ENCODE measurements around the gene PRKCE. TPM values are rescaled to one million over a fixed set of nuclear protein-coding genes. Genes with fewer than 3 reads are reported as not detected.
"Not testable (repeated sequence)": the region's sequence is repeated elsewhere in the genome, so short reads cannot be mapped to it uniquely, and the experiment has no call there.

The PRKCE gene
- total RNA-seq, 1 donor from 2014 or later: 46.5 TPM

DNA sequence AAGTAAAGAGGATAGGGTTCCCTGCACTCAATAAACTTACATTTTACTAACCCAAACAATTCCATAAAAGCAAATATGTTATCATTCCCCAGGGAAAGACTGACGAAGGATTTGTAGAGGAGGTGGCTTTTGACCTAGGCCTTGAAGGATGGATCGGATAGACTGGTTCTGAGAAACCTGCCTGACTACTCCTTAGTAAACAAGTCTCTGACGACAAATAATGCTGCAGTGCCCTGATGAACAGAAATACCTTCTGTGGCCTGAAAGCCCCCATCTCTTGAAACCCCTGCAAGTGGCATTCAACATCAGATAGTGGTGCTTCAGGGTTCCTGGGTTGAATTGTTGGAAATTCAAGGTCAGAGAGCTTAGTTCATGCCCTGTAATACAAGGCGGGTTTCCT is 19.2 kb downstream of the PRKCE start:
- no peak for DNase-seq

DNA sequence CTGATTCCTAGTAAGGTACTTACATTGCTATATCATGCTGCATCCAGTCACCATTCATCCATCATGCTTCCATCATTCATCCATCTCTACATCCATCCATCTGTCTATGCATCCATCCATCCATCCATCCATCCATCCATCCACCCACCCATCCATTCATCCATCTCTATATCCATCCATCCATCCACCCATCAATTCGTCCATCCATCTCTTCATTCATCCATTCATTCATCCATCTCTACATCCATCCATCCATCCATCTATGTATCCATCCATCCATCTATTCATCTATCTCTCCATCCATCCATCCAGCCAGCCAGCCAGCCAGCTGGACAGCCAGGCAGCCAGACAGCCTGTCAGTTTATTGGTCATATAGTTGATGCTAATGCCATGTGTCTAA is 20.7 kb downstream of the PRKCE start:
- no peak for DNase-seq

- DNase-seq: no peak
These were observed 22.8 kb downstream of the PRKCE start for GRCh38 chr2:45674035-45674816.

GRCh38 chr2:45675263-45675812 is 23.9 kb downstream of the PRKCE start:
- no peak for DNase-seq

GRCh38 chr2:45676088-45676487 is 24.6 kb downstream of the PRKCE start:
- no peak for DNase-seq

DNA sequence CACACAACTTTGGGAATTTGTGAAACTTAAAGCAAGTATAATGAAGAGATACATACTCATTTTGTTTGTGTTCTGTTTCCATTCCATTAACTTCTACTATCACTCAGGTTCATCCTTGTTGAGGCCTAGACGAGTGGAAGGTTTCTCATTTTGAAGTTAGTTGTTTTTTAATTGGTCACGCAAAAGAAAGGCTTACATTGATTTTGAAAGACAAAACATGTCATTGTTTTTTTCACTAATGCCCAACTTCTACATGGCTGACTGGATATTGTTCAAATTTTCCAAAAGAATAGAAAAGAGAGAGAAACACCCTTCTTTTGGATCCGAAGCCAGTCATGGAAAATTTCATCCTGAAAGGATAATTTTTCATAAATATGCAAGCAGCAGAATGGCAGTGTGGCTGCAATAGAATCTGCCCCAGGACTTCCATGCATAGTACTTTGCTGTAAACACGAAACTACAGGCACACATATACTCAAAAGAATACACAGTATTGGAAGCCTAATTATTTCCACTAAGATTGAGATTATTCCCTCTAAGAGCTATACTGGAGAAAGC is 27.4 kb downstream of the PRKCE start:
- no peak for DNase-seq

DNA sequence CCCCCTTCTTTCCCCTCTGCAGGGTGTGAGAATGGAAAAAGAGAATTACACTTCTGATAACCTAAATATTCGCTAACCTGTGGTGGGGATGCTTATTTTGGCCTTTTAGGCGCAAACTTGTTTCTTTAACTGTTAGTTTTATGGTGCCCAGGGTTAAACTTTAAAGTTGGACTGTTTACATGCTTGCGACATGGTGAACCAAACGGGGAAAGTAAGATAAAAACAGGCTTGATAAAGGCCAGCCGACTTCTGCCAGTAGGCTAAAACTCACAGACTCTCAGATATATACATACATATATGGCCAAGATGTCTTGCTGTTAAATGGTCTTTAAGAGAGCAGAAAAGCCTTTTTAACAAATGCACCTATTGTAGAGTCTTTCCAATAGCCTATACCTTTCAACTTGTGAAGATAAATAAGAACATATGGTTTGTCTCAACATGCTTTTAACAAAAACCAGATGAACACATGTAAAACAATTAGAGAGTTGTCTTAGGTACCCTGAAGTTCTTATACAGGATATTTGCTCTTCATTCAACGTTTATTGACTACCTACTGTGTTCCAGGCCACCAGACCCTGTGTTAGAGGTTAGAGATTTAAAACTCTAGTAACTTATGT is 29.0 kb downstream of the PRKCE start:
- DNase-seq: no peak

DNA sequence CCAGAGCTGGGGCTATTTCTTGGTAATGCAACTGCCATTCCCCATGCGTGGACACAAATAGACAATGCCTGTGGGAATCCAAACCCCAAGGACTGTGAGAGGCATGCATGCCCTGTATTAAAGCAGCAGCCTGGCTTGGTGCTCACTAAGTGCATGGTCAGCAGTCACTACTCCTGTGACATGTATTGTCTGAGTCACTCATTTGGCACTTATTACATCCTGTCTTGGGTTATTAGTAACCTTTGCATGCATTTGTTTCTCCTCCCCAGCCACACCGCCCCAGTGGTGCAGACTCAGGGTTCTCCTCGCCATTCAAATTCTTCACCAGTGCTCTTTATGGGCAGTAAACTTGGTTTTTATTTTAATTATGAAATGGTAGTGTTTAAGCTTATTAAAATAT is 30.2 kb downstream of the PRKCE start:
- DNase-seq: peak; percentile 87

DNA sequence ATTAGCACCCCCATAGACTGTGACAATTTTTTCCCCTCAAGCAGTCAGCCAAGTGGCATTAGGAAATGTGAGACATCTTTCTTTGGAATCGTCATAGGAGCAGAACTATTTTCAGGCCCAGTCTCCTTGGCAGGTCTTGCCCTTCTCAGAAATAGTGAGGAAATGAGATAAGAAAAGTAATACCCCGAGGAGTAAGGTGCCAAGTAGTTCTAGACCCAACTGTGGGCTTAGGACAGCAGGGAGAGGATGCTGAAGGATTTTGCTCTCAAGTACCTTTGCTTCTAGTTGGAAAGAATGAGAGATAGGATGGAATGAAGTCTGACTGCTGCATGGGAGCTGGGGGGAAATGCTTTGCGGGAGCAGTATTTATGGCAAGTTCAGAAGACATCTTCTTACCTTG is 31.8 kb downstream of the PRKCE start:
- peak; percentile 28 for DNase-seq

GRCh38 chr2:45684756-45685155 is 33.3 kb downstream of the PRKCE start:
- no peak for DNase-seq

DNA sequence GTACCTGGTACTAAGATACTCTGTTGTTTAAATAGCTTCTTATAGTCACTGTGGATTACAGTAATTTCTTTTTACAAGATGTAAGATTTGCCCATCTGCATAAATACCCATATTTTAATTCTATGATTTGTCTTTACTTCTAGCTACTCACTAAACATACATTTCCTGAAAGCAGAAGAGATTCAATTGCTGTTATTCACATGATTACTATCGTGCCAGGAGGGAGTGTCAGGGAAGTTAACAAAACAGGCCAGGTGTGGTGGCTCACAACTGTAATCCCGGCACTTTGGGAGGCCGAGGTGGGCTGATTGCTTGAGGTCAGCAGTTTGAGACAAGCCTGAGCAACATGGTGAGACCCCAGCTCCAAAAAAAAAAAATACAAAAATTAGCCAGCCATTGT is 33.8 kb downstream of the PRKCE start:
- no peak for DNase-seq

DNA sequence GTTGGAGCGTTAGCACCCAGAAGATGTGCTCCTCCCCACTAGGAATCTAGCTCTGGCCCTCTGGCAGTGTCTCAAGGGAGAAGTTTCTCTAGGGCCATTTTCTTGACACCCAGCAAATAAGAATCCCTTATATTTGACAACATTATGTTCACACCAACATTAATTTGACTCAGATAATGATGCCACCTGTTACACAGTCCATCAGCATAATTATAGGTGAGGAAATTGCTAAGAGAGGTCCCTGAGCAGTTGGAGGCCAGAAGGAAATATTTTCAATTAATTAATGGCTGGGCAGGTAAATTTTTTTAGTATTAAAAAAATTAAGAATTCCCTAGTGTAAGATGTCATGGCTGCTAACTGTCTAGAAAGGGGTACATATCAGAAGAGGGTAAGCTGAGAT is 36.5 kb downstream of the PRKCE start:
- no peak for DNase-seq

- DNase-seq: no peak
These were observed 37.2 kb downstream of the PRKCE start for GRCh38 chr2:45688479-45689298.

DNA sequence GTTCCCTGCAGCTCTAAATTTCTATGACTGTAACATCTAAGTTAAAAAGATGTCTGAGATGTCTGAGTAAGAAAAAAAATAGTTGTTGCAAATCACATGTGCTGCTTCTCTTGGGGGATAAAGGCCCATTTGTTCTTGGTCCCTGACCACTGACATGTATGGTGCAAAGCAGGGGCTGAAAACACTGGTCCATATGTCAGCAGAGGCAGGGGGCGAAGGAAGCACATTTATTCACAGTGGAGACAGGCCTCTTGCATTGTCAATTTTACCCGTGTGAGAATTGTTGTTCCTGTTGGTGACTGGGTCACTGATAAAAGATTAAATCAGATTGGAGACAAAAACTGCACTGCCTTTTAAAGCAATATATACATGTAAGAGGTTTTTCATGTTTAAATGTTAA is 38.8 kb downstream of the PRKCE start:
- no peak for DNase-seq

GRCh38 chr2:45691171-45691999 is 39.9 kb downstream of the PRKCE start:
- DNase-seq: peak; percentile 53

DNA sequence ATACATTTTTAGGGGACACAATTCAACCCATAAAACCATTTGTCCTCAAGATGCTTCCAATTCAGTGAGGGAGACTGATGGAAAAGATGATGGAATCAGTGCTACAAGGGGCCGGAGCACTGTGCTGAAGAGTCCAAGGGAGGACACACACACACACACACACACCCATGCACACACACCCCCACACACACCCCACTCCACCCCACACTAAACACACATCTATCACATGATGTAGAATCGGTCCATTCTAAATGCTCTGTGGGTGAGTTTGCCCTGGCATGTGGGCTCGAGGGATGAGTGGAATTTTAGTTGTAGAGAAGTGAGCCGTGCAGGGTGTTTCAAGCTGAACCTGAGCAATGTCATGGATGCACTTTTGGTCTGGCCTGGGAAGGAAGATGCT is 41.1 kb downstream of the PRKCE start:
- no peak for DNase-seq

- not testable (repeated sequence) for DNase-seq
These were observed 44.1 kb downstream of the PRKCE start for GRCh38 chr2:45695480-45696007.

GRCh38 chr2:45696708-45697107 is 45.2 kb downstream of the PRKCE start:
- DNase-seq: no peak

- no peak for DNase-seq
These were observed 45.7 kb downstream of the PRKCE start for GRCh38 chr2:45697190-45697589.

GRCh38 chr2:45698554-45698953 is 47.1 kb downstream of the PRKCE start:
- no peak for DNase-seq

DNA sequence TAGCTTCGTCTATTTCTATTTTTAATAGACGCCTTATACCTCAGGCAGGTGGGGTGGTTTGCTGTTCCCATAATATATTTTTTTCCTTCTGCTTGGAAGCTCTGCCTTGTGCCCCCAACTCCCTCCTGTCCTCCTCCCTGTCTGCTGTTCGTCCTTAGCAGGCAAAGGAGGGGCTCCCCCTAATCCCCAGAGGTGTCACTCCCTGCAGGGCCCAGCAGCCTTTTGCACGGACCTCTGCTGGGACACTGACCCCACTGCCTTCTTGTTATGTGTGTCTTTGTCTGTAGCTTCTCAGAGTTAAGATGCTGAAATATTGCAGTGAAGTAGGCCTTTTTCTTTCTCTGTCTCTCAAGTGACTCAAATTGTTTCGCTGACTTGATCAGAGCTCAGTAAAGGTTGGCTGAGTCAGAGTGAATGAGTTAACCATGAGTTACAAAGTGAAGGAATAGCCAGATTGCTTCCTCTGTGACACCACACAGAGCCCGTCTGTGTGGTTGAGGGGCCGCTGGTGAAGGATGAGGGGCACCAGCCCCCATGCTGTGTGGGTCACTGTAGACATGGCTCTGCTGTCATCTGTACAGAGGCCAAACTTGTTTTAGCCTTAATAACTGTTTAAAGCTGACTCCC is 47.7 kb downstream of the PRKCE start:
- DNase-seq: peak; percentile 28
